ENCODE measurements around the gene IFI27L2.

GRCh38 chr14:94139006-94139405, 9.6 kb upstream of the IFI27L2 start:
- no peak for TF ChIP-seq TAF1 (IDR thresholded peaks at IDR 0.05; ENCODE audit: low read depth)
- no peak for TF ChIP-seq EP300 (conservative IDR thresholded peaks at IDR 0.05; ENCODE audit: poor library complexity, severe bottlenecking)
- TF ChIP-seq POLR2AphosphoS5 (IDR thresholded peaks at IDR 0.05), result no peak
- TF ChIP-seq CTCF (IDR thresholded peaks at IDR 0.05; ENCODE audit: poor library complexity, severe bottlenecking), result no peak
- no peak for TF ChIP-seq REST (IDR thresholded peaks at IDR 0.05; ENCODE audit: borderline replicate concordance)

Measured in neural cell (in vitro differentiated cells).